Measurements from ENCODE around the gene SLC22A31.

DNA sequence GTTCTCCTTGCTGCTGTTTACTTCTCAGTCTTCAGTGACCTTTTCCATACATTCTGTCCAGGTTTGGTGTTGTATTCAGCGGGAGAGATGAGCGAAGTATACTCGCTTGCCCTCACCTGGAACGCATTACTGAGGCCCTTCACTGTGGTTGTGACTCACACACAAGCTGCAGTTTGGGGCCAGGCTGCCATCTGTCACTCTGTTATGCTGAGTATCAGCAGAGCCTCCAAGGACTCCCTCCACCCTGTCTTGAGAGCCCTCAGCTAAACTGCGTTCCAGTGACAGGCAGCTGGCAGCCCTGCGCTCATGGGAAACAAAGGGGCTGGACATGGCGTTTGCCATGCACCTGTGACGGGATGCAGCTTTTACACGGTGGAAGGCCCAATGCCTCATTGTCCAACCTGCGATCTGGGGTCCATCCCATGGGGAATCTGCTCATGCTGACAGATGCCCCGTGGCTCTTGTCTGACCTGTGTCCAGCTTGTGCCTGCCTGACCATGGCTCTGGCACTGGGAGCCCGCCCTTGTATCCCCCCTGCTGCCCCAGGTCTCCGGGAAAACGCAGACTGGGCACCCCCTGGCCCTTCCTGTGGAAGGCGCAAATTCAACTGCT lies 10.7 kb upstream of the SLC22A31 start:
- TF ChIP-seq, protein P1, sequence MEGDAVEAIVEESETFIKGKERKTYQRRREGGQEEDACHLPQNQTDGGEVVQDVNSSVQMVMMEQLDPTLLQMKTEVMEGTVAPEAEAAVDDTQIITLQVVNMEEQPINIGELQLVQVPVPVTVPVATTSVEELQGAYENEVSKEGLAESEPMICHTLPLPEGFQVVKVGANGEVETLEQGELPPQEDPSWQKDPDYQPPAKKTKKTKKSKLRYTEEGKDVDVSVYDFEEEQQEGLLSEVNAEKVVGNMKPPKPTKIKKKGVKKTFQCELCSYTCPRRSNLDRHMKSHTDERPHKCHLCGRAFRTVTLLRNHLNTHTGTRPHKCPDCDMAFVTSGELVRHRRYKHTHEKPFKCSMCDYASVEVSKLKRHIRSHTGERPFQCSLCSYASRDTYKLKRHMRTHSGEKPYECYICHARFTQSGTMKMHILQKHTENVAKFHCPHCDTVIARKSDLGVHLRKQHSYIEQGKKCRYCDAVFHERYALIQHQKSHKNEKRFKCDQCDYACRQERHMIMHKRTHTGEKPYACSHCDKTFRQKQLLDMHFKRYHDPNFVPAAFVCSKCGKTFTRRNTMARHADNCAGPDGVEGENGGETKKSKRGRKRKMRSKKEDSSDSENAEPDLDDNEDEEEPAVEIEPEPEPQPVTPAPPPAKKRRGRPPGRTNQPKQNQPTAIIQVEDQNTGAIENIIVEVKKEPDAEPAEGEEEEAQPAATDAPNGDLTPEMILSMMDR (IDR thresholded peaks at IDR 0.05; ENCODE audit: low read length) = no peak
- TF ChIP-seq EZH2 (optimal IDR thresholded peaks at IDR 0.05; ENCODE audit: low read depth, low read length) (no peak), EZH2phosphoT487 (IDR thresholded peaks at IDR 0.05; ENCODE audit: low read length) (no peak)

Measured in MM.1S (cell line).